Stimulated activated CD8-positive, alpha-beta memory T cell treated with anti-CD3 and anti-CD28 coated beads, Interleukin-4, amount 100 ng/mL, for 4 hours (primary cell): Measurements from ENCODE around the gene ALKBH5.

Source experiments
- DNase-seq, 2 donors: peaks; one replicate each; pipeline ENCODE4 v3.0.0-alpha.2; 2020; ENCODE audit warnings: low read depth in 2 of 2, low spot score in 1 of 2

The ALKBH5 gene

DNA sequence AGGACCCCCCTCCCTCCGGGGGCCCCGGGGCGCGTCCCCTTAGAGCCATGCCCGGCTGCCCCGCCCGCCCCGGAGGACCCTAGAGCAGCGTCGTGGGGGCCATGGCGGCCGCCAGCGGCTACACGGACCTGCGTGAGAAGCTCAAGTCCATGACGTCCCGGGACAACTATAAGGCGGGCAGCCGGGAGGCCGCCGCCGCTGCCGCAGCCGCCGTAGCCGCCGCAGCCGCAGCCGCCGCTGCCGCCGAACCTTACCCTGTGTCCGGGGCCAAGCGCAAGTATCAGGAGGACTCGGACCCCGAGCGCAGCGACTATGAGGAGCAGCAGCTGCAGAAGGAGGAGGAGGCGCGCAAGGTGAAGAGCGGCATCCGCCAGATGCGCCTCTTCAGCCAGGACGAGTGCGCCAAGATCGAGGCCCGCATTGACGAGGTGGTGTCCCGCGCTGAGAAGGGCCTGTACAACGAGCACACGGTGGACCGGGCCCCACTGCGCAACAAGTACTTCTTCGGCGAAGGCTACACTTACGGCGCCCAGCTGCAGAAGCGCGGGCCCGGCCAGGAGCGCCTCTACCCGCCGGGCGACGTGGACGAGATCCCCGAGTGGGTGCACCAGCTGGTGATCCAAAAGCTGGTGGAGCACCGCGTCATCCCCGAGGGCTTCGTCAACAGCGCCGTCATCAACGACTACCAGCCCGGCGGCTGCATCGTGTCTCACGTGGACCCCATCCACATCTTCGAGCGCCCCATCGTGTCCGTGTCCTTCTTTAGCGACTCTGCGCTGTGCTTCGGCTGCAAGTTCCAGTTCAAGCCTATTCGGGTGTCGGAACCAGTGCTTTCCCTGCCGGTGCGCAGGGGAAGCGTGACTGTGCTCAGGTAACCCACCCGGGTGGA, 759 bp downstream of the ALKBH5 start:
- DNase-seq = peak; percentile 31 to 57

DNA sequence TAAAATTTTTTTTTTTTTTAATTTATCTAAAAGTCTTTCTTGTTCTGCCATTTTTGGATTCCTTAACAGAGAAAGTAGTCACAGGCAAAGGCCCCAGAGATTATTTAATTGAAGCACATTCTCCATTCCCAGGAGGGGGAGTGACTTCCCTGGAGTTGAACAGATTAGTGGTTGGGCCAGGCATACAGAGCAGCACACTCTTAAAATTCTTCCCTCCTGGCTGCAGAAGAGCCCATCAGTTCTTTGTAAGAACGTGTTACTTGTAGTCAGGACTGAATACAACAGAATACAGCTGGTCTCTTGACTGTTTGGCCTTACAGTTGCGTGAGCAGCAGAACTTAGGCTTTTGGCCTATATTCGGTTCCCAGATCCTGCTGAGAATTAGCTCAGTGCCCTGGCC, 1.8 kb downstream of the ALKBH5 start:
- no peak for DNase-seq

DNA sequence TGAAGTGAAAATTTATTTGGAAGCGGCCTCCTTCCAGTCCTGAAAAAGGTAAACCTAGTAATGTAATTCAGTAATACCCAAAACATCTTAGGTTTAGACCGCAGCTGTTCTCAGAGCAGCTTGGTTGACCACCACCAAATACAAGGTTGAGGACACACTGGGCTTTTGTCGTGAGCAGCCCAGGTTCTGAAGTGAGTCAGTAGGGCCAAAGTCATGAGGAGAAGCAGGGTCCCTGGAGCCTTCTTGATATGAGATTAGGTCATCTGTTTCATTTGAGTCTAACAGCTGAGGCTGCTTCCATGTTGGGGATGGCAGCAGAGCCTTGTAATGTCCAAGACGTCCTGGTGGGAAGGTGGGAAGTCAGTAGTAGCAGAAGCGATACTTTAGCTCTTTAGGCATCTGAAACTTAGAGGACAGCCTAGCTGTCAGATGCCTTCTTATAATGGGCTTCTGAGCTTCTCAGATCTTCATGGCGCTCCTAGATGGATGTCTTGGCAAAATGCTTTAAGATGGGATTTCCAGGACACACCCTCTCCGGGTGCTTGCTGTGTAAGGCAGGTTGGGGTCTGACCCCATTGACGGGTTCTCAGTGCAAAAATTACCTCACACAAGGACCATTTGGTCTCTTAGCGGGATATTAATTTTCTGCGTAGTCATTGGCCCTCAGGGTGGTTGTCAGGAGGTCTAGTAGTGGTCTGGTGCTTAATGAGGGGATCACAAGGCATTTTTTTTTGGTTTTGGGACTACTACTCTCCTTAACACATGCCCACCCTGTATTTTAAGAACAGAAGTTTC, 2.4 kb downstream of the ALKBH5 start:
- no peak for DNase-seq

DNA sequence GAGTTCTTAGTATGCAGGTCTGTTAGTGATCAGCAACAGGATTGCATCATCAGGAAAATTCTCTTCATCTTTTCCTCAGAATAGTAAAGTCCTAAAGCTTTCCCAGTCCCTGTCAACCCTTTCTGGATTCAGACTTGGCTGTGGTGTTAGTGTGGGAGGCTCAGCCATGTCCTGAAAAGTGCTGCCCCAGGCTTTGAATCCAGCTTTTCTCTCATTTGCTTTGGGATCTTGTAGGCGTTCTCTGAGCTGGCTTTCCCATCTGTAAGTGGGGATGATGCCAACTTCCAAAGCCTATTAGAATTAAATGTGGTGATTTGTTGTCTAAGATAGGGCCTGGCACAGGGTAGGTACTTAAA, 3.0 kb downstream of the ALKBH5 start:
- no peak for DNase-seq

DNA sequence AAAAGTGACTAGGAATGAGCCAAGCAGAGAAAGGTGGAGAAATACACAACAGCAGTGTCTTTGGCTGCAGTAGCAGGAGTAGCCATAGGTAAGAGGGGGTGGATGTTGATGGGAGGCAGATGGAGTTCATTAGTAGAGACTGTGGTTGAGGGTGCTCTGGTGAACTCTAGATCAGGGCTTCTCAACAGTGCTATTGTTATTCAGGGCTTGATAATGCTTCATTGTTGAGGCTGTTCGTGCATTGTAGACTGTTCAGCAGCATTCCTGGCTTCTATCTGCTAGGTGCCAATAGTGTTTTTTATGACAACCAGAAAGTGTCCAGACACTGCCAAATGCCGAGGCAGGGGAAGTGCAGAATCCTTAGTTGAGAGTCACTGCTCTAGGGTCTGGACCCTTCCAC, 3.6 kb downstream of the ALKBH5 start:
- no peak for DNase-seq

DNA sequence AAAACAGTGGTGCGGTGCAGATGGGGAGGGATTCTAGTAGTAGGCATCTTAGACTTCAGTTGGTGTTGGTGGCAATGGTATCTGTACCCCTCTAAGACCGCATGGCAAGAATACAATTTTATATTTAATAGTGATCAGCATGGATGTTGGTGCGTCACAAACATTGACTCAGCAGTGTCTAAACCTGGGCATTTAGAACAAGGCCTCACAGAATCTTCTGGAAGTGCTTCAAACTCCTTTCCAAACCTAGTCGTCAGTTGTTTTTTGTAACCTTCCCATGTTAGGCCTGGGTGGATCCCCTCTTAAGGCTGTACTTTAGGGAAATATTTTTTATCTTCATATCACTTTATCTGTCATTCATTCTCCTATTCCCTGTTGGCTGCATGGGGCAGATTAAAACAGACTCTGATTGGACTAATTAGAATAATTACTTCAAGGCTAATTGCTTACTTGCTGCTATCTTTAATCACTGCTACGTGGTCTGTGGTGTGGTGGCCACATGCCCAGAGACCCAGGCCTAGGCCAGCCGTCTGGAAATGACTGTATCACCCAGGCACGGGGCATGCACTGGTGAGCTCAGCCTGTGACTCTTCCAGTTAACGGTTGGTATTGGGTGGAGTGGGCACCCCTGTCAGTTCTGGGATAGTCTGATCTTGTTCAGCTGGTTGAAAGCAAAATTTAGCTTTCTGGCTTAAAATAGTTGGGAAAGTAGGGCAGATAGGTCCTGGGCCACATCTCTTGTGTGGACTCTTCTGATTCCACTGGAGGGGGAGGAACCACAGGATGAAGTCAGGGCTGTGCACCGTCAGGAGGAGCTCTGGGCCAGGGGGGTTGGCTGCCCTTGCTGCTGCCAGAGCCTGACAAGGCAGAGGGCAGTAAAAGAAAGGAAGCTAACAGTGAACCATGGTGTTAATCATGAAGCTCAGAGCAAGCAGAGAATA, 4.5 kb downstream of the ALKBH5 start:
- DNase-seq = no peak

DNA sequence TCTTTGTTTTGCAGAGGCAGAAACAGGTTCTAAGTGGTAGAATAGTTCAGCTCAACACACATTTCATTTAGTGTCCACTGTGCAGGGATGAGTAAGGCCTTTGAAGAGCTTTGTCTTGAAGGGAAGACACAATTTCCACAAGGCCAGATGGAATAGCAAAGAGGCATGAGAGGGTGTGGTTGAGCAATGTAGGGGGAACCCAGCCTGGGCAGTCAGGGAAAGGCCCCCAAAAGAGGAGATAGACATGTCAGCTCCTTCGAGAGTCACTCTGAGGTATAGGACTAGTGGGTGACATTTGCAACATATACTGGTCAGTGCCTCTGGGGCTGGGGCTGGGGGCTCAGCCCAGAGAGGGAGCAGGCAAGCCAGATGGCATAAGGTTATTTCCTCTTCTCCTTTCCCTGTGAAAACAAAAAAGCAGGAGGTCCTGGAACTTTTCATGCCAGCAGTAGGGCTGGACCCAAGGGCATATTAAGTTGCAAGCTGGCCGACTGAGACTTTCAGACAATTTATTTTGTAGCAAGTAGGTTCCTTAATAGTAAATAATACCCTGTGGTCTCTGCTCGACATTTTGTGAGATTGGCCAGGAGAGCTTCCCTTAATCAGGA, 7.1 kb downstream of the ALKBH5 start:
- no peak for DNase-seq

DNA sequence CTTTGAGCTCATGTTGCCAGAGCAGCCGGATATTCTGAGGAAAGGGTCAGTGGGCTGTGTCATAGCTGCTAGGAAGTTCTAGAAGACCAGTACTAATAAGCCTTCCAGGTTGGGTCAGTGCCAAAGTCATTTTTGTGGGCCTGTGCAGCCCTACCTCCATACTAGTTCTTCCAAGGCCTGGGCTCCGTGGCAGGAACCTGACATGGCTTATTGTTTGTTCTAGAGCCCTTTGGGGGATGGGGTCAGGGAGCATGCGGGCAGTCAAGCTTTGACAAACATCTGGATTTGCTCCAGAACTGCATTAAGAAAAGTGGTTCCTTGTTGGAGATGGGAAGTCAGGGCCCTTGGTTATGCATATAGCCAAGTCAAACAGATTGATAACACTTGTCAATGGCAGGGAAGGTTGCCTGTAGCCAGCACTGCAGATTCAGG, 7.6 kb downstream of the ALKBH5 start:
- DNase-seq = no peak

DNA sequence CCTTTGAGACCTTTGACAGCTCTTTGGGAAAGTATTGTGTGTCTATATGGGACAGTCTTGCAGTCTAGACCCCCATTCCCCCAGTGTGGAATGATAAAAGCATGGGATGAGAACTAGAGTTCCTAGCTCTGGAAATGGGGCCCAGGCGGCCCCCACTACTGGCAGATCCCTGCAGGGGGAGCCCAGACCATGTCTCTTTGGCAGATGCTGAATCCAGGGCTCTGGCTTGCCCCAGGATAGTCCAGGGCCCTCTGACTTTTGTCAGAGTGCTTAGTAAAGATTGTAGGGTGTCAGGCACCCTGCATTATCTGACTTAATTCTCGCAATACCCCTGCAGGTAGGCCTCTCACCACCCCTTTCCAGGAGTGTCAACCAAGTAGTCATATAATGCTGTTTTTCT, 8.3 kb downstream of the ALKBH5 start:
- no peak for DNase-seq

DNA sequence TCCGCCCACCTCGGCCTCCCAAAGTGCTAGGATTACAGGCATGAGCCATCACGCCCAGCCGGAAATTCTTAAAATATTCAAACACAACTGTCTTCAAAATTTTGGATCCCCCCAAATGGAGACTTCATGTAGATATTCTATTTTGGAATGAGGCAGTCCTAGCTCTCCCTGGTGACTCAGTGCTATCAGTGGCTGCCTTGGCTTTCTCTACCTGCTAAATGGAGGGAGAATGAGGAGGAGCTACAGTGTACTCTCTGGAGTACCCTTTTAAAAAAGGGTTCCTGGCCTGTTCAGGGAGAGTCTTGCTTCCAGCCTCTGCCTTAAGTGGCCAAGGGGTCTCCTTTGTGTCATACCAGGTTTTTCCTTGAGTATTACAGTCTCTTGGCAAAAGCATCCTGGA, 10.8 kb downstream of the ALKBH5 start:
- DNase-seq = no peak

DNA sequence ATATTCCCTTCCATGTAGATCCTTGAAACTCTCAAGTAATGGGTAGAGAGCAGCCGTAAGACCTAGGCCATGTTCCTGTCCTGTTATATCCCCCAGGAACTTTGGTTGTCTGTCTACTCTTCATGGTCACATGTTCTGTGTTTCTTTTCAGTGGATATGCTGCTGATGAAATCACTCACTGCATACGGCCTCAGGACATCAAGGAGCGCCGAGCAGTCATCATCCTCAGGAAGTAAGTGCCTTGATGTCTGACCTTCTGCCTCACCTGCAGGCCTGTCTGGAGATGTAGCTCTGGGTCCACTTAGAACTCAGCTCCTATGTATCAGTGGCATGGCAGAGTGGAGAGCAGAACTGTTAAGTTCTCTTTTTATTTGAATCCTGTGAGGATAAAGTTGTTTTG, 11.2 kb downstream of the ALKBH5 start:
- no peak for DNase-seq

DNA sequence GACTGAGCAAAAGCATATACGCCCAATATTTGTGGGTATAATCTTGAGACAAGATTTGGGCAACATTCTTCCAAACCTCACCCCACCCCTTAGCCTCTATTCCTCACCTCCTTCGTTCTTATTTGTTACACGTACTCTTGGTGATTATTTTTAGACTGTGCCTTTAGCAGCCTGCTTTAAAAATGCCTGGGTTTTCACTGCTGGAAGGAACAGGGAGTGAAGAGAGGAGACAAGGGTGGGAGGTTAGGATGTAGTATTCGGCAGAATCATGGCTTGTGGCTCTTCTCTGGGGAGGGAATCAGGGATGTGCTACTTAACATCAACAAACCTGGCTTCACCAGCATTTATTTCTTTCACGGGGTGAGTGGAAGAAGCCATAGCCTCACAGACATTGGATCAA, 11.6 kb downstream of the ALKBH5 start:
- no peak for DNase-seq

DNA sequence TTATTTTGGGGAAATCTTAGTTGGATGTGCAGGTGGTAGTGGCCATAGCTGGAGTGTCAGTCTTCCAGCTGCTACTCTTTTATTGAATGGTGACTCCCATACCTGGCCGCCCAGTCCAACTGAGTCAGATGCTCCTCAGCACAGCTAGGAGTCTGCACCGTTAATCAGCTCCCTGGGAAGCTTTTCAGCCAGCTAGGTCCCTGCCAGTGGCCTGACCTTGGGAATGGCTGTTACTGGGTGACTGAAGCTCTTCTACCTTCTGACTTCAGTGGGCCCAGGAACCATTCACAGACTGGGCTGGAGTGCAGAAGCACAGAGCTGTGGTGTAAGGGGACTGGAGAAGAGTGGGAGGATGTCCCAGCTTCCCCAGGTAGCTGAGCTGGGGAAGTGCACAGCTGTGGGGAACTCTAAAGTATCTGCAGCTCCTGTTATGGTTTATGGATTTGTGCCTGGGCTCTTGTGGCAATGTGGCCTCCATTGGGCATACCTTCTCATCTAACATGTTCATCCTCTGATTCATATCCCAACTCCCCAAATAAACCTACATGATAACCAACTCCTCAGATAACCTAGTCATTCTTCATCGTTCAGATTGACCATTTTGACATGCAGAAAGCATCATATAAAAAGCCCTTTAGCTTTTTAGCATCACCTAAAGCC, 14.0 kb downstream of the ALKBH5 start:
- DNase-seq = no peak

DNA sequence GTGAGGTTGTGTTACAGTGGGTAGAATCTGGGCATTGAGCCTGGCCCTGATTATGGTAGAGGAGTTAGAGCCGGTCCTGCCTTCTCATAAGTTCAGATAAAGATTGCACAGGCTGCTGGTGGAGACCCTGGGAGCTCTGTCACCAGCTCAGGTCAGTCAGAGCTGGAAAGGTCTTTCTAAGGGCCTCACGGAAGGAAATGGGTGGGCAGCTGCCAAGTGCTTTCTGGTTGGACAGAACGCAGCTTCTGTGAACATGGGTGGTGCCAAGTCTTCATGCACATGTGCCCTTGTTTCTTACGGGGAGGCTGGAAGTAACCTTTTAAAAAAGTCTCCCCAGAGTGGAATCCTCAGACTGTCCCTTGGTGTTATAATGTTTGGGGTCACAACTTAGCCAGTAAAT, 14.9 kb downstream of the ALKBH5 start:
- DNase-seq = no peak

DNA sequence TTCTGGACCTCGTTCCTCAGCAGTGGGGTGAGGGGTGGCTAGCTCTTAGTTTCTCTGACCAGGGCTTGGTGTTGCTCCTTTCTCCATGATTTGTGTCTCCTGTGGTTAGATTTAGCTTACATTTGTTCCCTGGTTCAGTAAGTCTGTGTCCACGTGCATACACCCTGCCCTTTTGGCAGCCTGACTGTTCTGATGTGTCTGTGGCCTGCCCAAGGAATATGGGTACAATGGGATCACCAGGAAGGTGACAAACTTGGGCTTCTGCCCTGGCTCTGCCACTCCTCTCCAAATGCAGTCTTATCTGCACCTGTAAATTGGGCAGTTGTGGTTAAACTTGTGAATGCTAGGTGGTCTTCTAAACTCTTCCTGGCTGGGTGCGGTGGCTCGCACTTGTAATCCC, 17.5 kb downstream of the ALKBH5 start:
- no peak for DNase-seq

DNA sequence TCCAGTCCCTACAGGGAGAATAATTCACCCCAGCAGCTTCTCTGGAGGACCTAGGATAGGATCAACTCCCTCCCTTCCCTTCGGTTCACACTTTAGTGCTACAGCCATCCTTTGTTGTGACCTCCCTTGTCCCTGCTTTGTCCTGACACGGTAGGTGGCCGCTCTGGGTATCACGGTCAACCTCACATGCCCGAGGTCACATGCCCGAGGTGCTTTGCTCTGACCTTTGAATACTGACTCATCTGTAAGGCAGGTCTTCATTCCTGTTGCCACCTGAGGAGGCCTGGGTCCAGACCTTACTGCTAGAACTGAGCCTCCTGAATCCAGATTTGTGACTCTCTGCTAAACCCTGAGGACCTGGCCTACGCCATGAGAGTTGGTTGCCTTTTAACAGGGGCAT, 19.7 kb downstream of the ALKBH5 start:
- no peak for DNase-seq

DNA sequence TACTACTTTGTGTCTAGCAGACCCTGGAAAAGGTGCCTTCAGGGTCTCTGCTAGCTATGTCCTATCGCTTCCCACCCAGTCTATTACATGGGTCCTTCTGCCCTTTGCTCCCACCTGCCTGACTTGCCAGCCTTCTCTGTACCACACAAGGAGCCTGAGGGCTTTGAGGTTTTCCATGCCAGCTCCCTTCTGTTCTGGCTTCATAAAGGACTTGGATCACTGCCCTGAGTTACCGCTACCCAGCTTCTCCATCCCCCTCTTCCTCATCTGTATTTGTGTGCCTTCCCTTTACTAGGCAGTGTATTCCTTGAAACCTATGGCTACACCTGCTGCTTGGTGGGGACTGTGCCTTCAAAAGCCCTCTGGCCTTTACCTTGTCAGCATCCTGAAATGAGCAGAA, 22.2 kb downstream of the ALKBH5 start:
- DNase-seq = no peak

DNA sequence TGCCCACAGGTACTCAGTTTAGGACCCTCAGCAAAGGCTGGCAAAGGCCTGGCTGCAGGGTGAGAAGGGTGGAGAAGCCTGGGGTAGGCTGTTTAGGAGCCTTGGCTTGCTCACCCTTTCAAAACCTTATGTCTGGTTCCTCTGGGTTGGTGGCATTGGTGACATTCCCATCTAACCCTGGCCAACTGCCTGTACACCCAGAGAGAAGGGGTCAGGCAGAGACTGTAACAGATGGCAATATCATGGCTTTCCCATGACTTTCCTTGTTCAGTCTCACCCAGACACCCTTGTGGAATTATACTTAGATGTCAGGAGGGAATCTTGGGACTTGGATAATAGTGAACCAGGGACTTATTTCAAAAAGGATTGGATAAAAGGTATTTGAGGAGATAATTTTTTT, 23.3 kb downstream of the ALKBH5 start:
- no peak for DNase-seq

DNA sequence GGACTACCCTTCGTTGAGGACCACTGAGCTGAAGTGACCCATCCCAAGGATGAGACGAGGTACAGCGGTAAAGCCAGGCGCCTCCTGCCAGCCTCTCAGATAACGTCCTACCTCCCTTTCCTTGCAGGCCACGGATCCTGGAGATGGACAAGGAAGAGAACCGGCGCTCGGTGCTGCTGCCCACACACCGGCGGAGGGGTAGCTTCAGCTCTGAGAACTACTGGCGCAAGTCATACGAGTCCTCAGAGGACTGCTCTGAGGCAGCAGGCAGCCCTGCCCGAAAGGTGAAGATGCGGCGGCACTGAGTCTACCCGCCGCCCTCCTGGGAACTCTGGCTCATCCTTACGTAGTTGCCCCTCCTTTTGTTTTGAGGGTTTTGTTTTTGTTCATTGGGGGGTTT, 24.5 kb downstream of the ALKBH5 start:
- DNase-seq = no peak

DNA sequence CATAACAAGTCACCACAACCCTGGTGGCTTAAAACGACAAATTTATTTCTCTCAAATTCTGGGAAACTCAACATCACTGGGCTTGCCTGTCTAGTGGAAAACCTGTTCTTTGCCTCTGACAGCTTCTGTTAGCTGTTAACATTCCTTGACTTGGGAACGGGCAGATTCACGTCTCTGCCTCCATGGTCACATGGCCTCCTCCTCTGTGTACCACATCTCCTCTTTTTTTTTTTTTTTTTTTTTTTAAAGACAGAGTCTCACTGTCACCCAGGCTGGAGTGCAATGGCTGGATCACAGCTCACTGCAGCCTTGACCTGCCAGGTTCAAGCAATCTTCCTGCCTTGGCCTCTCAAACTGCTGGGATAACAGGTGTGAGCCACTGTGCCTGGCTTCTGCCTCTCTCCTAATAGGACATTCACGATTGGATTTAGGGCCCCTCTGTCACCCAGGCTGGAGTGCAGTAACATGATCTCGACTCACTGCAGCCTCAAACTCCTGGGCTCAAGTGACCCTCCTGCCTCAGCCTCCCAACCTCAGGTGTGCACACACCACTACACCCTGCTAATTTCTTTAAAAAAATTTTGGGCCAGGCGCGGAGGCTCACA, 30.1 kb downstream of the ALKBH5 start:
- no peak for DNase-seq
